Activated CD8-positive, alpha-beta memory T cell treated with anti-CD3 and anti-CD28 coated beads, Interleukin-2, amount 50 U/mL, for 1 hour (primary cell): ENCODE results near the gene HEMK1.

Experiments
- DNase-seq: peaks from one replicate; pipeline ENCODE4 v3.0.0-alpha.2; 2020; ENCODE audit errors: extremely low read depth

Gene HEMK1, protein sequence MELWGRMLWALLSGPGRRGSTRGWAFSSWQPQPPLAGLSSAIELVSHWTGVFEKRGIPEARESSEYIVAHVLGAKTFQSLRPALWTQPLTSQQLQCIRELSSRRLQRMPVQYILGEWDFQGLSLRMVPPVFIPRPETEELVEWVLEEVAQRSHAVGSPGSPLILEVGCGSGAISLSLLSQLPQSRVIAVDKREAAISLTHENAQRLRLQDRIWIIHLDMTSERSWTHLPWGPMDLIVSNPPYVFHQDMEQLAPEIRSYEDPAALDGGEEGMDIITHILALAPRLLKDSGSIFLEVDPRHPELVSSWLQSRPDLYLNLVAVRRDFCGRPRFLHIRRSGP

DNA sequence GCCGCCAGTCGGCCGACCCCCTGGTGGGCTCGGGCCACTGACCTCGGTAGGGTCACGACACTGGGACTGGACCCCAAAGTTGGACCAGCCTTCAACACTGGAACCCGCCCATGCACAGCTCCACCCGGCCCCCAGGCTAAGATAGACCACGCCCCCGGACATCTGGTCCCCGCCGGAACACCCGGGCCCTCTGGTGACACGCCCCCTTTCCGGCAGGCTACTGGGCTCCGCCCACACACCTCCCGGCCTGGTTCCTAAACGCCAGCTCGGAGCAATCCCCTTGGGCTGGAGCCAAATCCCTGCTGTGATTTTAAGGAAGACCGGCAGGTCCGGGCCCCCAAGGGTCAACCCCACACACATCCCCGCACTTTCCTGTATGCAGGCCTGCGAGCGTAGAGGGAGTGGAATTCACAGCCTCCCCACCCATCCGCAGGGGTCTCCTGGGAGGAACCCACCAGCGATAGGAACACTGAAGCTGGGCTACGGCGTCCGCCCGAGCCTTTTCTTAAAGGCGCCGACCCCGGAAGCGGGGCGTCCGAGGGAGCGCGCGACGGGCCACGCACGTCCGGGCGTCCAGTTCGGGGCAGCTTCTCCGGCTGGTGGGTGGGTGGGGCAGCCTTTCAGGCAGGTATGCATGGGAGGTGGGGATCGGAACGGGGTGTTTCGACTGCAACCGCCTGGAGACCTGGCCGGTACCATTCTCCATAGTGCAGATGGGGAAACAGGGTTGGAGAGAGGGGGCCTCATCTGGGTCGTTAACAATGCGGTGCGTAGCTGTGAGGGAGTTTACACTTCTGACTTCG, at the start of gene HEMK1:
TSS of gene HEMK1 (plus strand) at position 576 of the 803 bp plus-strand sequence. CDS start 1,583 bp downstream, outside the sequence.
- DNase-seq: peak; percentile 80

DNA sequence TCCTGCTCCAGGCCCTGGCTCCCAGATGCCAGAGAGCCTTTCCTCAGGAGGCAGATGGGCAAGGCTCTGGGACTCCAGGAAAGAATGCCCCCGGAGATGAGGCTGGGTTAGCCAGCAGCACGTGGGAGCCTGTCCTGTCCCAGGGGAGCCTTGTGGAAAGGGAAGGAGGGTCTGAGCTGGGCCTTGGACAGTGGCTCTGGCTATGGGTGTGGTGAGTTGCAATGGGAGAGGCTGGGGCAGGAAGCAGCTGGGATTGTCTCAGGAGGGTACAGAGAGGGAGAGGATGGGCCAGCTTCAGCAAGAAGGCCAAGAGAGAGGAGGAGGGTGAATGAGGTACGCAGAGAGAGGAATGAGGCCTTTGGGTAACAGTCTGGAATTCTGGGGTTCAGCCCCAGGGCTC, 48.5 kb upstream of the HEMK1 start:
- no peak for DNase-seq

DNA sequence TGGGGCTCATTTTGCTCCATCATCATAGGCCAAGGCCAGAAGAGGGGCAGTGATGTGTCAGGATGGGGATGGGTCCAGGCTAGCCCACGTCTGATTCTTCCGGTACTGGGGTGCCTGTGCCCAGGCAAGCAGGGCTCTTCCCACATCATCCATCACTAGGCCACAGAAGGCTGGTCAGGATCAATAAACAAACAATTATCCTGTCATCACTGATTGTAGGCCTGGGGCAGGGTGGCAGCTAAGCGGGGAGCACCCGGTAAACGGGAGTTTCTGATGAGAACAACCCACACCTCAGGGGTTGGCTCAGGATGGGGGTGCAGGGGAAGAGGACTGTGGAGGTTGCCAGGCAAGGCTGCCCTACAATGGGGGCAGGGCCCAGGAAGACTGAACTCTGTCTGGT, 47.8 kb upstream of the HEMK1 start:
- DNase-seq: no peak

DNA sequence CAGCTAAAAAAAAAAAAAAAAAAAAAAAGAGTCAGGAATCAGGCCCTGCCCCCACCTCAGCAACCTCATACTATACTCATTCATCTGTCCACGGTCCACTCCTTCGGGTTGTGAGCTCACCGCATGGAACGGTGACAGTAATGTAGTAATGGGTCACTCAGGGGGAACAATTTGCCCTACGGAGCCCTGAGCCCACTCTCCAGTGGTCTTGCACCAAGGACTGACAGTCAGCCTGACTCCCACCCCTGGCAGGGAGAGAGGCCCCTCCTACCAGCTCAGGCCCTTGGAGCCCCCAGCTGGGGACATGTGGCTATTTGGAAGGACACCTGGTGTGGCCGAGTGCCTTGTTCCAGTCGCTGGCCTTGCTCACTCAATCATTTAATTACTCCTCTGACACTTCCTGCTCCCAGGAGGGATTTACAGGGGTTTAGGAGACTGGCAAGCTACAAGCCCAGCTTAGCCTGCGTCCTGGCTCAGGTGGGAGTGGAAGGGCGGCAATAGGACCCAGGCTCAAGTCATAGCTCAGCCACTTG, 46.0 kb upstream of the HEMK1 start:
- no peak for DNase-seq

DNA sequence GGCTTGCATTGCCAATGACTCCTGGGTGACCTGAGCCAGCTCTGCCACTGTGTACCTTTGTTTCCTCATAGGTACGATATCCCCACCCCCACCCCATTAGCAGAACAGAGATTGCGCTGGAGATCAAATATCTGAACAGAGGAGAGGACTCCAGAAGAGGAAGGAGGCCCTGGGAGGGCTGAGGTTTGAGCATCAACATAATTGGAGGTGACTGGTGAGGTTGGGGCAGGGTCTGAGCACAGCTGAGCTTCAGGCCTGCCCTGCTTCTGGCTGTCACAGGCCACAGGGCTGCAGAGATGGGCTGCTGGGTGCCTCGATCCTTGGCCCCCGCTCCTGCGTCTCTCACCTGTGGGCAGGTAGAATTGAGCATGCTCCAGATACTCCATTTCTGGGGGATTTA, 44.6 kb upstream of the HEMK1 start:
- DNase-seq: no peak

DNA sequence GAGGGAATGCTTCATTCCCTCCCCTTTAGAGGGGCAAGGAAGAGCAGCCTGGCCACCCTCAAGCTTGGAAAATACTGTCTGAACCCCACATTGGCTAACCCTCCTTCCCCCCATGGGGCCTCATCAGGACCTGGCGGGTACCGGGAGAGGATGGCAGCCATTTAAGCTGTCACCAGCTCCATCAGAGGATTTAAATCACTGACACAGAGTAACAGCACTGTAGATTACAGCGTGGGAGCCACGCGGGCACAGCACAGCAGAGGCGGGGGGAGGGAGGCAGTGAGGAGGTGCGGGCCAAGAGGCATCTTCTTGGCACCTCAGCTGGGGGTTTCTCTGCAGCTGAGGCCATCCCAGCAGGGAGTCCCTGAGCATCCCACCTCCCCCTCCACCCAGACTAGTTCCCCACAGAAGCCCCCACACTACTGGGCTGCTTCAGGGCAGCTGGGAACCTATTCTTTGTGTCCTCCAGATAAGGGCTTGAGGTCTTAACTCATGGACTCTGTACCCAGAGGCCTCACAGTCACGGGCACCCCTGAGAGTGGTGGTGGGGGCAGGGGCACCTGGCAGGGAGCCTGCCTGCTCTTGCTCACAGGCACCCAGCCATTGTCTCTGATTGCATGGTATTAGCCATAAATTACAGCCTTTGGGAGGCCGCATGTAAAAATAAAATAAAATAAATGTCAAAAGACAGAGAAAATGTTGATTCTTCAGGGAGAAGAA, 44.0 kb upstream of the HEMK1 start:
- DNase-seq: no peak

DNA sequence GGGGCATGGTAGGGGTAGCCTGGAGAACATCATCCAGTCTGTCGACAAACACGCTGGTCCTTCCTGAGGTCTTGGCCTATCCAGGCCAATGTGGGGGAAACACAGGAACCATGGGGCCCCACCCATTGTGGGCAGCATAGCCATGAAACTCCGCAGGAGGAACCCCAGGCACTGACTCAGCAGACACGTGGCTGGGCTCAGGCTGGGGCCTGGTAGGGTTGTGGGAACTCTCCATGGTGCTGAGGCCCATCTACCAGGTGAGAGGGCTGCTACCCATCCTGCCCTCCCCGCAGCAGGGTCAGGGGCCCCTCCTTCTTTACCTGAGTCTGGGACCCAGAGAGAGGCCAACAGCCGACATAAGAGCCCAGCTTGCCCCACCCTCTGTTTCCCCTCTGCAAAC, 43.3 kb upstream of the HEMK1 start:
- no peak for DNase-seq

DNA sequence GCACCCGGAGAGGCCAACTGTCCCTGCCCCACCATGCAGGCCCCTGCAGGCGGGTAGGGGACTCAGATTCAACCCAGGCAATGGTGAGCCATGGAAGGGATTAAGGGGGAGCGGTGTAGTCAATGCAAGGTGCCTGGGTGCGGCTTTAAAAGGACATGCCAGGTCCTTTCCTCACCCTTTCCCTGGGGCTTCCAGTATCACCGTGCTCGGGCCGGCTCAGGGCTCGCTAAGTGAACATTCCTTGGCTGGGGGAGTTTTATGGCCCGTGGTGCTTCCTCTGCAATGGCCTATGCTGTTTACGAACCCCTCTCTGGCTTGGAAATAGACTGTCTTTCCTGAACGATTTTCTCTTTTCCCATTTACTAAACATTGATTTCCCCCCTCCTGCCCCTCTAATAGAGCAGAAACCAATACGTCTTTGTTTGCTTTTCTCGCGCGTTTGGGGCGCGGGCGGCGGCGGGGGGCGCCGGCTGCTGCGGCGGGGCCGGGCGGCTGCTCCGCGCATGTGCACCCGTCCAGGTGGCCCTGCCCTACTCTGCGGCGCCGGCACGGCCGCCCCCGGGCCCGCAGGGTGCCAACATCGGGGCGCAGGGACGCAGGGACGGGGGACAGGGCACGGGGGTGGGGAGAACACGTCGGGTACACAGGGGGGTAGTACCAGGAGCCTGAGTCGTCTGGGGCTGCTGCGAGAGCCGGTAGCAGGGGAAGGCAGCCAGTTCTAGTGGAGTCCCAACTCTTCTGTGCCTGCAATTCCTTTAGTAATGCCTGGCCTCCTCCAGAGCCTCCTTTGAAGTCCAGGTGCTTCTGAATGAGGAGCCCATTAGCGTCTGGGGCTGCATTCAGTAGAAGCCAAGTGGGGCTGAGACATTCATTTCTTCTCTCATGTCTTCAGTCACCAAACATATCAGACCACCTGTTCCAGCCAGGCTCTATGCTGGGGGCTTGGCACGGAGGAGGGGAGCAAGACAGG, 39.0 kb upstream of the HEMK1 start:
- no peak for DNase-seq

DNA sequence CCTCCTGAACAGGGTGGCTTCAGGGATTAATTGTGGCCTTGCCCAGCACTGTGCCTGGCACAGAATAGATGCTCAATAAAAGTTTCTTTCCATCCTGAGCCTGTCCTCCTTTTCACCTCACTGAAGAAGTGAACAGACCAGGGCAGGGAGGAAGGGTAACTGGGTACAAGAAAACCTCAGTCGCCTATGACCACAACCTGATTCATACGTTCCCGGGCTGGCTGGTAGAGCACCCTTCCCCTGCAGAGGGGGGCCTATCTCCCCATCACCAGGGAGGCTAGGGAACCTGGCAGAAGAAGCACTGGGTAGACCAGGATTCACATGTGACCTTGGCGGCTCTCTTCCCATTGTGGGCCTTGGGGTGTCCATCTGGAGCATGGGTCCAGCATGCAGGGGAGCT, 38.1 kb upstream of the HEMK1 start:
- no peak for DNase-seq

DNA sequence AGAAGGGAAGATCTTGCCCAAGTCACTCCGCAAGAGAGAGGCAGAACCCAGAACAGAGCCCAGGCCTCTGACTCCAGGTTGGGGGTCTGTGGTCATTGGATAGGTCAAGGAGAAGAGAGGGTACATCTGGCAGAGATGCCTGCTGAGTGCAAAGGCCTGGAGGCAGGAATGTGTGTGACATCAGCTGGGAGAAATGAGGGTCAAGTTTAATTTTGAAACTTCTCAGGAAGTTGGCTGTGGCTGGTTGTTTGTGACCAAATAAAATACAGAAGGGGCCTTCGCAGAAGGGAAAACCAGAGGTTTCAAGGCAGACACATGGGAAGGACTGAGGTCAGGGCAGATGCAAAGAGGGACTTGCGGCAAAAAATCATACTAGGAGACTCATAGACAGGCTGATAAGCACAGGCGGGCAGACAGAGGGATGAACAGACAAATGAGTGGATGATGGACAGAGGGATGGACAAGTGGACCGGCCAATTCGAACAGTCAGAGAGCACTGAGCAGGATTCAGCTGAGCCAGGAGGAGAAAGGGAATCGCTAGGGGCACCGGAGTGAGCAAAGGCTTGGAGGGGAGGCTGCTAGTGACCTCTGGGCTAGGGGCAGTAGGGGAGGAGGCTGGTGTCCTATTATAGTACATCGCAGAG, 37.1 kb upstream of the HEMK1 start:
- DNase-seq: no peak

DNA sequence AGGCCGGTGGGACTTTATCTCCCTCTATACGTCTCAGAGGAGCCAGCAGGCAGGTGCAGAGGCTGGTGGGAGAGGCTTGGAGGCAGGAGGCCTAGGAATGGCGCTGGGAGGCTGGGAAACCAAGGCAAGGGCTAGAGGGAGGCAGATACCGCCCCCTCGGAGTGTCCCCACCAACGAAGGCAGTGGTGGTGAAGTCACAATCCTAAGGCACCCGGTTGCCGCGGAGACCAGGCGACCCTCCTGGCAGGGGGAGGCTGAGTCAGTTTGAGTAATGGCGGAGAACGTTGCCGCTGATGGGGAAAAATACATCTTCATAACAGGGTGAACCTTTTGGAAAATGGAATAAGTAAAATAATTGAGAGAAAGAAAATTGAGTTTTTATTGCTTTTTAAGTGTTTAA, 36.0 kb upstream of the HEMK1 start:
- DNase-seq: no peak

DNA sequence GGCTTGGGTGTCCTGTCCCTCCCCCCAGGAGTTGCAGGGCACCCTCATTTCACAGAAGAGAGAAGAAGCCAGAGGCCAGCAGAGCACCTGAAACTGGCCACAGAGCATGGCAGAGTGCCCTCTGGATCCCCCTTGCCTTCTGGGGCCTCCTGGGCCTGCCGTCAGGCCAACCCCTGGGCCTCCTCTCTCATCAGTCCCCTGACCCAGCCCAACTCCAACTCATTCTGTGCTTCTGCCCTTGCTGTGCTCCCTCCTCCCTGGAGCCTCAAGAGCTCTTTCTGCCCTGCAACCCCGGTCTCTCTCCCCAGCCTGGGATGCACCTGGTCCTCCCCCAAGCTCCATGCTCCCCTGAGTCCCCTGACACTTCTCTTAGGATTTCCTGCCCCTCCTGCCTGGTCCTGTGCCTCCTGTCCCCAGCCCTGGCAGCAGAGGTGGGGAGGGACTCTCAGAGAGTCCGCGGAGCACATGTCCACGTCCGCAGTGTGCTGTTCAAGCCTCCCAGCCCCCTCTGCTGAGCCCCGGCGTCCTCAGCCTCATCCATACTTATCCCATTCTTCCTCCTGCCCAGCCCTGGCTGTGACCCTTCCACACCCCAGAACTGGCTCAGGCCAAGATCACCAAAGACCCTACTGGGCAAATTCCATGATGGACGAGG, 35.4 kb upstream of the HEMK1 start:
- no peak for DNase-seq

DNA sequence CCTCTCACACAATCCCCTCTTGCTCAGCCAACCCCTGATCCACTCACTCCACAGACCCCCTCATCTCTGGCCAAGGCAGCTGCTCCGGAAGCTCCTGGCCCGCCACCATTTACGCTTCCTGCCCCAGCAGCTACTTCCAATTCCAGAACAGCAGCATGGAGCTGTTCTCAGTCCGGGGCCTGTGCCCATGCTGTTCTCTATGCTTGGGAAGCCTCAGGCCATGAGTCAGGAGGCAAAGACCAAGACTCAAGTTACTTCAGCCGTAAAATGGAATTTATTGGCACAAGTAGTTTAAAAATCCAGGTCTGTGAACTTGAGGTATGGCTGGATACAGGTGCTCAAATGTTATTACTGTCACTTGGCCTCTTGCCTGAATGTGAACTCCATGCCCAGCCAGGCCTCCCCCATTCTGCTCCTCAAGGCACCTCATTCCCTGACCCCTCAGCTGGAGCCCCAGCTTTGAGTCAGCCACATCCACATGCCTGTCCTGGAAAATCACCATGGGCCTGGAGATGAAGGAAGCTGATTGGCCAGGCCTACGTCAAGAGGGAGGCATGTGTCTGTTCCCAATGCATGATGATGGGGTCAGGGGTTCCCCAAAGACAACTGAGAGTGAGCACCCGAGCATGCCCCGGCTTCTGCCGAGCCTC, 34.5 kb upstream of the HEMK1 start:
- DNase-seq: no peak

DNA sequence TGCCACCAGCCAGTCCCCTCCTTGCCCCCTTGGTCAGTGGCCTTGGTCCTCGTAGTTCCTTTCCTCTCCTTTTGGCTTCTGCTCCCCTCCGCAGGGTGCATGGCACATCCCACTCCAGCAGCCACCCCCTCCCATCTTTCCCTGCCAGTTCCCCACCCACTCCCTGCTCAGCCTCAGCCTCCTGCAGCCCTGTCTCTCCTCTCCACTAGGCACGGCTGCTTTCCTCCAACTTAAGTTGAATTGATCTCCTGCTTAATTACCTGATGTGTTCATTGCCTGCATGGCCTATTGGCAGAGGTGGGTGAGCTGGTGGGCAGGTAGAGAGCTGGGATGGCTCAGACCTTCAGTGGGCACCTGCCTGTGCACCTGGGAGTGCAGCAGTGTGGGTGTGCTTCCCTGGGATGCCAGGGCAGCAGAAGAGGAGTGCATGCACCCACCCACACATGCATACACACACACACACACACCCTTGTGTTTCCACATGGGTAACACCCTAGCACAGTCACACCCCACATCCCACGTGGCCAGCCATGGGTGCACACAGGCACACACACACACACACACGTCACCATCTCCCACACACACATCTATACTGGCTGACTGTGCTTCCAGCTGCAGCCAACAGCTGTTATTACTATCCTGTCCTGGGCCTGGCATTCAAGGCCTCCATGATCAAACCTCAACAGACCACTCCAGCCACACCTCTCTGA, 32.7 kb upstream of the HEMK1 start:
- no peak for DNase-seq

DNA sequence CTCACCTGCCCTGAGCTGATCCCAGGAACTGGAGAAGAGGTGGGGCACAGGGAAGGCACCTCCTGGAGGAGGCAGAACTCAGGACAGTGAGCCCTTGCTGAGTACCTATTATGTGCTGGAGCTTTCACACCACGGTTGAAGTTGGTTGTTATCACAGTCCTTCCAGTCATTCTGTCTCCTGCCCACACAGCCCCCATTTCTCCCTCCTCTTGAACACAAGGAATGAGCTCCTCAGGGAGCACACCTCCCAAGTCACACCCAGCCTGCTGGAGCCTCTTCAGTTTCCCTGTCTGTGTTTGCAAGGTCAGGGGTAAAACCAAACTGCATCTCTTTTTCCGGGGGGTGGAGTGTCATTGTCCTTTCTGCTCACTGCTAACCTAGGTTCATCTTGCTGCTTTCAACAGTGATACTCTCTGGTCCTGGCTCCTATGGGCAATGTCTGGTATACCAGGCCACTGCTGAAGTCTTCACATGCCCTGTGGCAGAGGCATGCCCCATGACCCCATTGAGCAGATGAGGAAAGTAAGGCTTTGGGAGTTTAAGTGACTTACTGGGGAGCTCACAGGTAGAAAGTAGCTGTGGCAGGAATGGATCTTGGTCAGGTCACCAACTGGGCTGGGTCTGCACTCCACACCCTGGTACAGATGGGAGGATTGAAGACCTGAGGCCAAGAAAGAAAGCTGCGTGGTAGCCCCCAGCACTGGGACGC, 31.7 kb upstream of the HEMK1 start:
- DNase-seq: no peak

DNA sequence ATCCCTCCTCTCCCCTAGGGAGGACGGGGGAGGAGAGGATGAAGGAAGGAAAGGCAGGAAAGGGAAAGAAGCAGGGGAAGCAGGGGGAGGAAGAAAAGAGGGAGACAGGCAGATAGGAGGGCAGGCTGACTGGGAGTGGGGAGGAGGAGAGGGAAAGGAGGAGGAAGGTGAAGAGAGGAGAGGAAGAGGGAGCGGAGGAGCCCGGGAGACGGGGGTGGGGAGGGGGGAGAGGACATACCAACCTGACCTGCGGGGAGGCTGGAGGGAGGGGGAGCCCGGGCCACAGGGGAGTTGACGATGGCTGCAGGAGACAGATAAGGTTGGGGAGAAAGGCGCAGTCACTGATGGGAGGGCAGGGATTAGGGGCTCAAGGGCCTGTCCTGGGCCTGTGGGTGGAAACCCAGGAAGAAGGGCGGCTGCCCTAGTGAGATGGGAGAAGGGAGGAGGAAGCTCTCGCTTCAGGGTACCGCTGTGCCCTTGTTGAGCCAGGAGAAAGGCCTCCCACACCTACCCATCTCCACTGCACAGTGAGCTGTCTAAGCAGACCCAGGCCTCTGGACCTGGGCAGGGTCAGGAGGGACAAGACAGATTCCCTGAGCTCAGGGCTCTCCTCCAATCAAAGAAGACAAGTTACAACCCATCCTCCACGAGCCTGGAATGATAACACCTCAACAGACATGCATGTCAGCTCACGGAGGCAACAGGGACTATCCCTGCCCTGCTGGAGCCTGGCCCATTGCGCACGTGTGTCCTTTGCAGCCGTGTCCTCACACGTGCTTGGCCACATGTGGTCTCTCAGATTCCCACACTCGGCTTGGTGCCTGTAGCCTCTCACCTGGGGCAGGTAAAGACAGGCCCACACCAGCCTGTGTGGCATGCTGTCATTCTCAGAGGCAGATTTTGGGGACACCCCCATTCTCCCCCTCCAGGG, 29.7 kb upstream of the HEMK1 start:
- no peak for DNase-seq
